Breast epithelium (tissue), 3 donors: ENCODE data around the gene PHKB.

Experiments
- POLR2A ChIP-seq: fragments of 450-650 bp; IDR thresholded peaks from one replicate; pipeline ENCODE4 v1.6.1; 2016; ENCODE audit warnings: antibody characterized with exemption, mild to moderate bottlenecking, moderate library complexity
- POLR2AphosphoS5 ChIP-seq, 3 donors: sonication (generic); formaldehyde crosslinking; IDR thresholded peaks; one replicate each; pipeline ENCODE4 v1.6.1; 2017; ENCODE audit warnings: antibody characterized with exemption in 3 of 3

DNA sequence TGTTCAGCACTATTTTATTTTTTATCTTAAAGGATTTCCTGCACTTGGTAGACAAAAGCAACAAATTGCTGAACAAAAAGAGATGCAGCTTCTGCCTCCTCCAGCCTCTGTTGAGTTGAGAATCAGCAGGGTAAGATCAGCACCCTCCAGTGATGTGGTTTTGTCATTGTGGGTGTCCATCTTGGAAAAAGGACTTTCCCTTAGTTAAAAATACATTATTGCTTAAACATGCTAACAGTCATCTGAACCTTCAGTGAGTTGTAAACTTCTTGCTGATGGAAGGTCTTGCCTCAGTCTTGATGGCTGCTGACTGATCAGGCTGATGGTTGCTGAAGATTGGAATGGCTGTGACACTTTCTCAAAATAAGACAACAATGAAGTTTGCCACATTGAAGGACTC, 101.2 kb downstream of the PHKB start:
- TF ChIP-seq POLR2A (no peak), POLR2AphosphoS5 (IDR thresholded peaks at IDR 0.05) (no peak)
